Ascending aorta (tissue), 2 donors: ENCODE data around the gene CORO2A. TPM values are rescaled to one million over a fixed set of nuclear protein-coding genes. Genes with fewer than 3 reads are reported as not detected.

Experiments used
- DNase-seq, 2 donors: peaks; one replicate each; pipeline ENCODE4 v3.0.0-alpha.2; 2019; ENCODE audit warnings: low spot score in 2 of 2
- H3K27ac ChIP-seq, 2 donors: fragments of 200-600 bp; sonication (generic); one replicate each; pipeline ENCODE4 v1.5.1; 2016 to 2017; ENCODE audit warnings: mild to moderate bottlenecking in 1 of 2
- H3K27me3 ChIP-seq: fragments of 200-600 bp; sonication (generic); one replicate; pipeline ENCODE4 v1.5.1; 2017
- H3K36me3 ChIP-seq, 2 donors: fragments of 200-600 bp; sonication (generic); one replicate each; pipeline ENCODE4 v1.5.1; 2016
- H3K4me1 ChIP-seq, 2 donors: fragments of 200-600 bp; sonication (generic); one replicate each; pipeline ENCODE4 v1.5.1; 2016 to 2017; ENCODE audit warnings: mild to moderate bottlenecking in 1 of 2
- H3K4me3 ChIP-seq, 2 donors: fragments of 200-600 bp; sonication (generic); one replicate each; pipeline ENCODE4 v1.5.1; 2016 to 2017; ENCODE audit warnings: mild to moderate bottlenecking in 1 of 2
- H3K9me3 ChIP-seq, 2 donors: fragments of 200-600 bp; sonication (generic); one replicate each; pipeline ENCODE4 v1.5.1; 2016
- intact Hi-C: fragments of 100-400 bp; cut with DNase I; formaldehyde crosslinking; loops from one replicate; pipeline ENCODE4 v1.15.1; 2023
- total RNA-seq: library from RNA; depleted of rRNA; stranded (reverse); fragments of >200 nt; gene quantifications from one replicate; pipeline ENCODE4 v1.1.0, GENCODE V29; 2016
- TF ChIP-seq, protein P1 (sequence below), 3 experiments: fragments of 200-600 bp in 2 of 3; fragments of 450-650 bp in 1 of 3; sonication (generic) in 2 of 3; IDR thresholded peaks; one replicate each; pipeline ENCODE4 v1.5.1; 2016 to 2019; ENCODE audit warnings: antibody characterized with exemption in 3 of 3, mild to moderate bottlenecking in 1 of 3, moderate library complexity in 1 of 3

Gene CORO2A
- total RNA-seq, 1 donor from 2014 or later, result 9.0 TPM

DNA sequence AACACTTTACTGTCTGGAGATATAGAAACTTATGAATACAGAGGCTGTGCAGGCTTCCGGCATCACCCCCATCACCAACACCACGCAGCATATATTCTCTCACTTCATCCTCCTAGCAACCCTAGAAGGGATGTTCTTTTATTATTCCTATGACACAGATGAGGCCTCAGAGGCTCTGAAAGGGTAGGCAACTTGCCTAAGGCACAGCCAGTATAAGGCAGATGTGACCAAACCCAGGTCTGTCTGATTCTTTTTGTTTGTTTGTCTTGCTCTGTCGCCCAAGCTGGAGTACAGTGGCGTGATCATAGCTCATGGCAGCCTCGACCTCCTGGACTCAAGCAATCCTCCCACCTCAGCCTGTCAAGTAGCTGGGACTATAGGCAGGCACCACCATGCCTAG, 22.8 kb upstream of the CORO2A start:
- no peaks in the 10 kb centered on the region for H3K9me3 ChIP-seq
- intact Hi-C loops, result no loop called here
- no peaks in the 10 kb centered on the region for H3K4me1 ChIP-seq
- no peak overlapping the region for H3K27ac ChIP-seq
- H3K27me3 ChIP-seq, result no peaks in the 10 kb centered on the region
- DNase-seq, result no peak
- TF ChIP-seq, protein P1, sequence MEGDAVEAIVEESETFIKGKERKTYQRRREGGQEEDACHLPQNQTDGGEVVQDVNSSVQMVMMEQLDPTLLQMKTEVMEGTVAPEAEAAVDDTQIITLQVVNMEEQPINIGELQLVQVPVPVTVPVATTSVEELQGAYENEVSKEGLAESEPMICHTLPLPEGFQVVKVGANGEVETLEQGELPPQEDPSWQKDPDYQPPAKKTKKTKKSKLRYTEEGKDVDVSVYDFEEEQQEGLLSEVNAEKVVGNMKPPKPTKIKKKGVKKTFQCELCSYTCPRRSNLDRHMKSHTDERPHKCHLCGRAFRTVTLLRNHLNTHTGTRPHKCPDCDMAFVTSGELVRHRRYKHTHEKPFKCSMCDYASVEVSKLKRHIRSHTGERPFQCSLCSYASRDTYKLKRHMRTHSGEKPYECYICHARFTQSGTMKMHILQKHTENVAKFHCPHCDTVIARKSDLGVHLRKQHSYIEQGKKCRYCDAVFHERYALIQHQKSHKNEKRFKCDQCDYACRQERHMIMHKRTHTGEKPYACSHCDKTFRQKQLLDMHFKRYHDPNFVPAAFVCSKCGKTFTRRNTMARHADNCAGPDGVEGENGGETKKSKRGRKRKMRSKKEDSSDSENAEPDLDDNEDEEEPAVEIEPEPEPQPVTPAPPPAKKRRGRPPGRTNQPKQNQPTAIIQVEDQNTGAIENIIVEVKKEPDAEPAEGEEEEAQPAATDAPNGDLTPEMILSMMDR (IDR thresholded peaks at IDR 0.05), result no peak
- no peak overlapping the region for H3K4me3 ChIP-seq
- peaks cover 34 to 52% of the 10 kb centered on the region in 2 donors for H3K36me3 ChIP-seq

DNA sequence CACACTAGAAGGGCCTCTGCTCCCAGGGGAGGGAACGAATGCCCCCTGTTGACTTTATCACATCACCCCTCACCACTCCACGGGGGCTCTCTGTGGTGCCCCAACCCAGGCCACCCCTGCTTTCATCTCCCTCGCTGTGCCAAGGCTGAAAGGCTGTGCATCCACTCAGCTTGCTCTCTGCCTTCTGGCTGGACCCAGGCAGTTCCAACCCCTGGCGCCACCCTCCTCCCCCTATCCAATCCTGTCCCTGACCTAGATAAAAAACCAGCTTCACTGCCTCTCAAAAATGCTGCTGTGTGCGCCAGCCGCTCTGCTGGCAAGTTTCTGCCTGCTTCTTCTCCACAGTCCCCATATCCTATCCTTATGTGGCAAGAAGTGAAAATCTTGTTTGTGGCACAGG, 22.4 kb upstream of the CORO2A start:
- TF ChIP-seq, protein P1 (IDR thresholded peaks at IDR 0.05), result no peak
- intact Hi-C loops, result no loop called here
- DNase-seq, result no peak
- H3K27me3 ChIP-seq, result no peaks in the 10 kb centered on the region
- H3K36me3 ChIP-seq, result peaks cover 33 to 48% of the 10 kb centered on the region in 2 donors
- H3K4me1 ChIP-seq, result no peaks in the 10 kb centered on the region
- H3K9me3 ChIP-seq, result no peaks in the 10 kb centered on the region
- H3K4me3 ChIP-seq, result no peak overlapping the region
- H3K27ac ChIP-seq, result no peak overlapping the region

DNA sequence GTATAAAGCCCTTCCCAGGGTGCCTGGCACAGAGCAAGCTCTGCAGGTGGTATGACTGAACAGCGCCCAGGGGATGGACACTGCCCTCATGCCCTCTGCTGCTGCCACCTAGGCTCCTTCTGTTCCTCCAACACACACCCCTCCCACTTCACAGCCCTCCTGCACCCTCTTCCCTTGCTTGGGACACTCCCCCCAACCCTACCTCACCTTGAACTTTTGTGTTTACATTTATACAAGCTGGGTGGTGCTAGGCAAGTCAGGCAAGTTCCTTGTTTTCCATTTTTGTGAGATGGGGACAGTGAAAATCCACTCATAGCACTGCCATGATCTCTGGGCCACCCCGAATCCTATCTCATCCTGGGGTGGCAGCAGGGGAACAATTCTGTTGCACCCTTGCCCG, 18.8 kb upstream of the CORO2A start:
- Histone ChIP-seq H3K36me3 (peaks cover 20 to 27% of the 10 kb centered on the region in 2 donors), H3K9me3 (no peaks in the 10 kb centered on the region), H3K4me3 (no peak overlapping the region), H3K27me3 (no peaks in the 10 kb centered on the region), H3K4me1 (no peaks in the 10 kb centered on the region), H3K27ac (no peak overlapping the region)
- DNase-seq, result no peak
- TF ChIP-seq, protein P1 (IDR thresholded peaks at IDR 0.05), result no peak
- intact Hi-C loops, result no loop called here

DNA sequence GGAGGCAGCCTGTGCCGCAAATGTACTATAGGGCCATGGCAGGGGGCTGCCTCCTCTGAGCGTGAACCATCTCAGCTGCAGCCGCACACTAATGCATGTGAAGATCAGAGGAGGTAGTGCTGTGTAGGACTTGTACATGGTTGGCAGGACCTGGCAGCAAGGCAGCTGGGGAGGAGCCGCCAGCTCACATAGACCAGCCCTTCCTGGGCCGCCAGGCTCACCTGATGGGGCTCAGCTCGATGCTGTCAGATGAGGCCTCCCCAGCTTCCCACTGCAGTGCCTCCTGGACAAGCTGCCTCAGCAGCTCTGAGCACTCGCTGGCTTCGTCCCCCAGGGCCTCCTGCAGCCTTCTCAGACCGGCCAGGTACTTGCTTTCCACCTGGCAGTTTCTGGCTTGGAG, 18.0 kb upstream of the CORO2A start:
- Histone ChIP-seq H3K27ac (no peak overlapping the region), H3K27me3 (no peaks in the 10 kb centered on the region), H3K4me1 (no peaks in the 10 kb centered on the region), H3K4me3 (no peak overlapping the region), H3K9me3 (no peaks in the 10 kb centered on the region), H3K36me3 (peaks cover 20 to 25% of the 10 kb centered on the region in 2 donors)
- intact Hi-C loops, result no loop called here
- TF ChIP-seq, protein P1 (IDR thresholded peaks at IDR 0.05), result no peak
- DNase-seq, result no peak

DNA sequence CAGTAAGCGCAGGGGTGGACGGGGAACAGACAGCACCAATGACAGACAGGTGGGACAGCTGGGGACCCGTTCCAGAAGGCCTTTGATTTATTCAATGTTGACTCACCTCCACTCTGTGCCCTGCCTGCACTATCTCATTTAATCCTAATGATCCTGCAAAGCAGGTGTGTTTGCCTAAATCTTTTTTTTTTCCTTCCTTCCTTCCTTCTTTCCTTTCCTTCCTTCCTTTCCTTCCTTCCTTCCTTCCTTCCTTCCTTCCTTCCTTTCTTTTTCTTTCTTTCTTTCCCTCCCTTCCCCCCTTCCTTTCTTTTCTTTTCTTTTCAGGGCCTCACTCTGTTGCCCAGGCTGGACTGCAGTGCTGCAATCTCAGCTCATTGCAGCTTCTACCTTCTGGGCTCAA, 17.1 kb upstream of the CORO2A start:
- TF ChIP-seq, protein P1 (IDR thresholded peaks at IDR 0.05), result no peak
- Histone ChIP-seq H3K27me3 (no peaks in the 10 kb centered on the region), H3K4me3 (no peak overlapping the region), H3K36me3 (peaks cover 20 to 25% of the 10 kb centered on the region in 2 donors), H3K27ac (no peak overlapping the region), H3K9me3 (no peaks in the 10 kb centered on the region), H3K4me1 (no peaks in the 10 kb centered on the region)
- no peak for DNase-seq
- intact Hi-C loops, result loop anchor here (5.0 kb wide), 1 partner anchor 287 kb away; the partner anchor contains the start of gene TRMO

DNA sequence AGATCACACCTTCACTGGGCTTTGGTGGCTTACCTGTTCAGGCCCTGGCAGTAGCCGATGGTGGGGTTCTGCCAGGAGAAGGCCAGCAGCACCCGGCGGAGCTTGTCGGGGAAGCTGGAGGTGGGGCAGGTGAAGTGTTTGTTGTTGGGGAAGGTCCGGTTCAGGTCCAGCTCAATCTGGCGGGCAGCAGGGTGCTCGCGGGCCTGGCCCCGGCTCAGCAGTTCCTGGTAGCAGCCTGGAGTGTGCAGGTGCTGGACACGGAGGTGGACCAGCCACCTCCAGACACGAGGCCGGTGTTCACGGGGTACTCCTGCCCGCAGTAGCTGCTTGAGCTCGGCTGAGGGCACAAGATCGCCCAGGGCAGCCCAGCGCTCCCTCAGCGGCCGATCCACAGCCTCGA, 16.2 kb upstream of the CORO2A start:
- peaks cover 16 to 25% of the 10 kb centered on the region in 2 donors for H3K36me3 ChIP-seq
- TF ChIP-seq, protein P1 (IDR thresholded peaks at IDR 0.05), result no peak
- intact Hi-C loops, result loop anchor here (5.0 kb wide), 1 partner anchor 286 kb away; the partner anchor contains the start of gene TRMO
- no peaks in the 10 kb centered on the region for H3K27me3 ChIP-seq
- no peak for DNase-seq
- H3K27ac ChIP-seq, result no peak overlapping the region
- H3K9me3 ChIP-seq, result no peaks in the 10 kb centered on the region
- no peaks in the 10 kb centered on the region for H3K4me1 ChIP-seq
- no peak overlapping the region for H3K4me3 ChIP-seq
